ENCODE measurements around the gene LILRA5. TPM values are rescaled to one million over a fixed set of nuclear protein-coding genes. Genes with fewer than 3 reads are reported as not detected.

The LILRA5 gene
- total RNA-seq, 1 experiment from 2014 or later: not detected

- no peak overlapping the region for H3K4me2 ChIP-seq
- no peak for DNase-seq
- no peaks in the 10 kb centered on the region for H3K9me2 ChIP-seq (ENCODE audit: insufficient read depth)
- intact Hi-C loops (cut with micrococcal nuclease; ENCODE audit: unreplicated experiment): no loop called here
- H2AFZ ChIP-seq: no peak overlapping the region
- CTCF ChIA-PET: interaction anchor here (0.6 kb wide), 1 partner anchor 200 kb away, joined by 3 read pairs; no protein-coding TSS in a partner anchor
- no peaks in the 10 kb centered on the region for H3K36me3 ChIP-seq (ENCODE audit: low read depth)
- no peak overlapping the region for H3K4me3 ChIP-seq
- no peak overlapping the region for H3K27ac ChIP-seq
- peaks cover 97% of the 10 kb centered on the region for H3K27me3 ChIP-seq (ENCODE audit: insufficient read depth, low read depth)
- BruUV-seq (replicated peaks): no TSS peak
- no peaks in the 10 kb centered on the region for H3K79me2 ChIP-seq (ENCODE audit: low read depth)
- H4K20me1 ChIP-seq (ENCODE audit: insufficient read depth): no peaks in the 10 kb centered on the region
- H3K4me1 ChIP-seq (replicated peaks; ENCODE audit: insufficient read depth): no peaks in the 10 kb centered on the region
- no peaks in the 10 kb centered on the region for H3F3A ChIP-seq (ENCODE audit: insufficient read depth, low read depth)
- no peaks in the 10 kb centered on the region for H3K9me3 ChIP-seq (ENCODE audit: insufficient read depth, low read depth)
- no peak for TF ChIP-seq CTCF (conservative IDR thresholded peaks at IDR 0.05)
- no peak for TF ChIP-seq EZH2 (IDR thresholded peaks at IDR 0.05; ENCODE audit: low read depth)
- POLR2A ChIA-PET (ENCODE audit: unreplicated experiment): no interaction called here
These were observed 4.4 kb upstream of the LILRA5 start for GRCh38 chr19:54317108-54317964.

GRCh38 chr19:54316746-54317107 lies 3.8 kb upstream of the LILRA5 start:
- Histone ChIP-seq H3K4me1 (replicated peaks; ENCODE audit: insufficient read depth) (no peaks in the 10 kb centered on the region), H3F3A (ENCODE audit: insufficient read depth, low read depth) (no peaks in the 10 kb centered on the region), H4K20me1 (ENCODE audit: insufficient read depth) (no peaks in the 10 kb centered on the region), H3K27ac (no peak overlapping the region), H2AFZ (no peak overlapping the region), H3K36me3 (ENCODE audit: low read depth) (no peaks in the 10 kb centered on the region), H3K27me3 (ENCODE audit: insufficient read depth, low read depth) (peaks cover 97% of the 10 kb centered on the region), H3K79me2 (ENCODE audit: low read depth) (no peaks in the 10 kb centered on the region), H3K4me3 (no peak overlapping the region), H3K9me2 (ENCODE audit: insufficient read depth) (no peaks in the 10 kb centered on the region), H3K9me3 (ENCODE audit: insufficient read depth, low read depth) (no peaks in the 10 kb centered on the region), H3K4me2 (no peak overlapping the region)
- ChIA-PET CTCF (interaction anchor here (0.6 kb wide), 1 partner anchor 200 kb away, joined by 3 read pairs; no protein-coding TSS in a partner anchor), POLR2A (ENCODE audit: unreplicated experiment) (no interaction called here)
- no peak for TF ChIP-seq EZH2 (IDR thresholded peaks at IDR 0.05; ENCODE audit: low read depth)
- no peak for TF ChIP-seq CTCF (conservative IDR thresholded peaks at IDR 0.05)
- intact Hi-C loops (cut with micrococcal nuclease; ENCODE audit: unreplicated experiment): no loop called here
- no peak for DNase-seq
- BruUV-seq (replicated peaks): no TSS peak

- Histone ChIP-seq H3K4me1 (replicated peaks; ENCODE audit: insufficient read depth) (no peaks in the 10 kb centered on the region), H3K4me3 (no peak overlapping the region), H3F3A (ENCODE audit: insufficient read depth, low read depth) (no peaks in the 10 kb centered on the region), H3K9me3 (ENCODE audit: insufficient read depth, low read depth) (no peaks in the 10 kb centered on the region), H3K36me3 (ENCODE audit: low read depth) (no peaks in the 10 kb centered on the region), H3K27me3 (ENCODE audit: insufficient read depth, low read depth) (peaks cover 97% of the 10 kb centered on the region), H3K9me2 (ENCODE audit: insufficient read depth) (no peaks in the 10 kb centered on the region), H3K79me2 (ENCODE audit: low read depth) (no peaks in the 10 kb centered on the region), H3K27ac (no peak overlapping the region), H3K4me2 (no peak overlapping the region), H4K20me1 (ENCODE audit: insufficient read depth) (no peaks in the 10 kb centered on the region), H2AFZ (no peak overlapping the region)
- no TSS peak for BruUV-seq (replicated peaks)
- no peak for DNase-seq
- TF ChIP-seq EZH2 (IDR thresholded peaks at IDR 0.05; ENCODE audit: low read depth): no peak
- TF ChIP-seq CTCF (conservative IDR thresholded peaks at IDR 0.05): no peak
- intact Hi-C loops (cut with micrococcal nuclease; ENCODE audit: unreplicated experiment): no loop called here
- POLR2A ChIA-PET (ENCODE audit: unreplicated experiment): no interaction called here
- CTCF ChIA-PET: no interaction called here
These were observed 3.0 kb upstream of the LILRA5 start for GRCh38 chr19:54315956-54316355.

Measured in PC-9 (cell line).